ENCODE measurements around the gene TLE4.

DNA sequence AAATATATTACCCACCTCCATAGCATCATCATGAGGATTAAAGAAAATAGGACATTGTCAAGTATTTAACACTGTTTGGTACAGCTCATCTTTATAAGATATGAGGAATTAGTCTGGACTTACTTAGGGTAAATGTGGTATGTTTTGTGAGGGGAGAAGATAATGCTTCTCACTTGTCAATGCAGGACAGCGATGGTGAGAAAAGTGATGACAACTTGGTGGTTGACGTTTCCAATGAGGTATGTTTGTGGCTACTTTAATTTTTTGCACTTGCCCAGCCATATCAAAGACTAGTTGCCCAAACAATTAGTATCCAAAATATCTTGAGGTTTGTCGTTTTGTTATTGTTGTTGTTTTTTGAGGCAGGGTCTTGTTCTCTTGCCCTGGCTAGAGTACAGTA is 133.9 kb downstream of the TLE4 start:
- TF ChIP-seq, protein P1, sequence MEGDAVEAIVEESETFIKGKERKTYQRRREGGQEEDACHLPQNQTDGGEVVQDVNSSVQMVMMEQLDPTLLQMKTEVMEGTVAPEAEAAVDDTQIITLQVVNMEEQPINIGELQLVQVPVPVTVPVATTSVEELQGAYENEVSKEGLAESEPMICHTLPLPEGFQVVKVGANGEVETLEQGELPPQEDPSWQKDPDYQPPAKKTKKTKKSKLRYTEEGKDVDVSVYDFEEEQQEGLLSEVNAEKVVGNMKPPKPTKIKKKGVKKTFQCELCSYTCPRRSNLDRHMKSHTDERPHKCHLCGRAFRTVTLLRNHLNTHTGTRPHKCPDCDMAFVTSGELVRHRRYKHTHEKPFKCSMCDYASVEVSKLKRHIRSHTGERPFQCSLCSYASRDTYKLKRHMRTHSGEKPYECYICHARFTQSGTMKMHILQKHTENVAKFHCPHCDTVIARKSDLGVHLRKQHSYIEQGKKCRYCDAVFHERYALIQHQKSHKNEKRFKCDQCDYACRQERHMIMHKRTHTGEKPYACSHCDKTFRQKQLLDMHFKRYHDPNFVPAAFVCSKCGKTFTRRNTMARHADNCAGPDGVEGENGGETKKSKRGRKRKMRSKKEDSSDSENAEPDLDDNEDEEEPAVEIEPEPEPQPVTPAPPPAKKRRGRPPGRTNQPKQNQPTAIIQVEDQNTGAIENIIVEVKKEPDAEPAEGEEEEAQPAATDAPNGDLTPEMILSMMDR (conservative IDR thresholded peaks at IDR 0.05; ENCODE audit: low read length) = no peak
- TF ChIP-seq EZH2phosphoT487 (IDR thresholded peaks at IDR 0.05; ENCODE audit: borderline replicate concordance) = no peak

All from Loucy (cell line).